Ishikawa (cell line): ENCODE measurements around the gene RCN1.

ENCODE experiments used
- EP300 ChIP-seq: IDR thresholded peaks from 2 replicates; pipeline ENCODE4 v1.6.1; 2012; ENCODE audit warnings: borderline replicate concordance
- FOXM1 ChIP-seq: IDR thresholded peaks from 2 replicates; pipeline ENCODE4 v1.6.1; 2012; ENCODE audit warnings: low read depth, borderline replicate concordance
- MAX ChIP-seq: IDR thresholded peaks from 2 replicates; pipeline ENCODE4 v1.6.1; 2012
- RAD21 ChIP-seq: IDR thresholded peaks from 2 replicates; pipeline ENCODE4 v1.6.1; 2012; ENCODE audit warnings: low read depth
- TAF1 ChIP-seq: IDR thresholded peaks from 2 replicates; pipeline ENCODE4 v1.6.1; 2012; ENCODE audit warnings: low read depth, mild to moderate bottlenecking
- TEAD4 ChIP-seq: IDR thresholded peaks from 2 replicates; pipeline ENCODE4 v1.6.1; 2012
- YY1 ChIP-seq: IDR thresholded peaks from 2 replicates; pipeline ENCODE4 v1.6.1; 2012; ENCODE audit warnings: low read depth
- ZBTB7A ChIP-seq: IDR thresholded peaks from 2 replicates; pipeline ENCODE4 v1.6.1; 2012; ENCODE audit warnings: low read depth

- TF ChIP-seq MAX, result no peak
- no peak for TF ChIP-seq TAF1
- no peak for TF ChIP-seq RAD21
- no peak for TF ChIP-seq FOXM1
- no peak for TF ChIP-seq EP300
- no peak for TF ChIP-seq YY1
- no peak for TF ChIP-seq TEAD4
- no peak for TF ChIP-seq ZBTB7A
Measured at GRCh38 chr11:32044158-32044863, 46.6 kb upstream of the RCN1 start.
